ENCODE results near the gene LCLAT1. TPM values are rescaled to one million over a fixed set of nuclear protein-coding genes. Genes with fewer than 3 reads are reported as not detected.

LCLAT1 gene
- total RNA-seq, 1 experiment from 2014 or later, result 36.0 TPM

DNA sequence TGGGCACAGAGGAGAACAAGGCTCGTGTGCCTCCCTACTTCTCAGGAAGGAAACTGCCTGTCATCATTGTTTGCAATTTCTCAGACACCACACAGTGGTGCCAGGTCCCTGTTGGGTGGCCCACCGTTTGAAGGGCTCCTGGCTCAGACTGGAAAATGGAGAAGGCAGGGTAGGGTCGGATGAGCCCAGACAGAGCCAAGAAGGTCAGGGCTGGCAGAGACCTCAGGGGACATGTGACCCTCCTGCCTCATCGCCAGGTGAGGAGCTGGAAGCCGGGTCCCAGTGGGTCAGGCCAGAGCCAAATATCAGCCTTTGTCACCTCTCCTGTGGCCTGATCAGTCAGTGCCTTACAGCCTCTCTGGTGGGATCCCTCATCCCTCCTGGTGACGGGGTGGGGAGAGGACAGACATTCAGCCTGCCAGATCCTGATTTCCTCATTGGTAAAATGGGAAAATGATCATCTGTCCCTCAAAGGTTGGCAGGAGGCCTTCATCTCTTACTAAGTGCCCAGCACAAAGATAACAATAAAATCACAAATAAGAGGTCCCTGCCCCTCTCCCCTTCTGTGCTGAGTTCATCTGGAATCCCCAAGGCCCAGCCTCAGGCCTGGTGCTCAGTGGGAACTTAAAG is 242.6 kb downstream of the LCLAT1 start:
- Histone ChIP-seq H3K27ac (ENCODE audit: low read length) (no peak overlapping the region), H3K4me1 (ENCODE audit: control insufficient read depth, insufficient read depth, low read length) (no peaks in the 10 kb centered on the region), H3K4me3 (ENCODE audit: low read depth in 2 of 2, low read length in 2 of 2) (no peak overlapping the region), H3K27me3 (ENCODE audit: control insufficient read depth, insufficient read depth, low read length) (no peaks in the 10 kb centered on the region), H3K9me3 (ENCODE audit: control insufficient read depth, insufficient read depth, low read depth, low read length) (no peaks in the 10 kb centered on the region), H3K36me3 (ENCODE audit: control insufficient read depth, insufficient read depth, low read length) (no peaks in the 10 kb centered on the region)
- in situ Hi-C loops (cut with HindIII; ENCODE audit: low pct_unique_long_range_greater_than_20kb, low sequenced_read_pairs) (no loop called here), intact Hi-C loops (cut with micrococcal nuclease; ENCODE audit: unreplicated experiment) (no loop called here)
- POLR2A ChIA-PET, result no interaction called here
- ATAC-seq (no peak), DNase-seq (ENCODE audit: low read depth, low spot score) (no peak)
- BruUV-seq (replicated peaks), result no TSS peak
- CTCF ChIA-PET, result interaction anchor here (1.3 kb wide), 1 partner anchor 525 kb away, joined by 4 read pairs; no protein-coding TSS in a partner anchor
- TF ChIP-seq, protein P1, sequence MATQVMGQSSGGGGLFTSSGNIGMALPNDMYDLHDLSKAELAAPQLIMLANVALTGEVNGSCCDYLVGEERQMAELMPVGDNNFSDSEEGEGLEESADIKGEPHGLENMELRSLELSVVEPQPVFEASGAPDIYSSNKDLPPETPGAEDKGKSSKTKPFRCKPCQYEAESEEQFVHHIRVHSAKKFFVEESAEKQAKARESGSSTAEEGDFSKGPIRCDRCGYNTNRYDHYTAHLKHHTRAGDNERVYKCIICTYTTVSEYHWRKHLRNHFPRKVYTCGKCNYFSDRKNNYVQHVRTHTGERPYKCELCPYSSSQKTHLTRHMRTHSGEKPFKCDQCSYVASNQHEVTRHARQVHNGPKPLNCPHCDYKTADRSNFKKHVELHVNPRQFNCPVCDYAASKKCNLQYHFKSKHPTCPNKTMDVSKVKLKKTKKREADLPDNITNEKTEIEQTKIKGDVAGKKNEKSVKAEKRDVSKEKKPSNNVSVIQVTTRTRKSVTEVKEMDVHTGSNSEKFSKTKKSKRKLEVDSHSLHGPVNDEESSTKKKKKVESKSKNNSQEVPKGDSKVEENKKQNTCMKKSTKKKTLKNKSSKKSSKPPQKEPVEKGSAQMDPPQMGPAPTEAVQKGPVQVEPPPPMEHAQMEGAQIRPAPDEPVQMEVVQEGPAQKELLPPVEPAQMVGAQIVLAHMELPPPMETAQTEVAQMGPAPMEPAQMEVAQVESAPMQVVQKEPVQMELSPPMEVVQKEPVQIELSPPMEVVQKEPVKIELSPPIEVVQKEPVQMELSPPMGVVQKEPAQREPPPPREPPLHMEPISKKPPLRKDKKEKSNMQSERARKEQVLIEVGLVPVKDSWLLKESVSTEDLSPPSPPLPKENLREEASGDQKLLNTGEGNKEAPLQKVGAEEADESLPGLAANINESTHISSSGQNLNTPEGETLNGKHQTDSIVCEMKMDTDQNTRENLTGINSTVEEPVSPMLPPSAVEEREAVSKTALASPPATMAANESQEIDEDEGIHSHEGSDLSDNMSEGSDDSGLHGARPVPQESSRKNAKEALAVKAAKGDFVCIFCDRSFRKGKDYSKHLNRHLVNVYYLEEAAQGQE (IDR thresholded peaks at IDR 0.05; ENCODE audit: insufficient read depth in 1 of 2, low read depth in 2 of 2, low read length in 1 of 2), result no peak
- TF ChIP-seq TCF7L2 (IDR thresholded peaks at IDR 0.05; ENCODE audit: low read depth, low read length) (no peak), CTCF (IDR thresholded peaks at IDR 0.05) (no peak), POLR2AphosphoS5 (IDR thresholded peaks at IDR 0.05; ENCODE audit: low read depth, low read length) (no peak), SIN3A (IDR thresholded peaks at IDR 0.05; ENCODE audit: borderline replicate concordance, insufficient read depth, low read depth, low read length) (no peak)

- intact Hi-C loops (cut with micrococcal nuclease; ENCODE audit: unreplicated experiment) (no loop called here), in situ Hi-C loops (cut with HindIII; ENCODE audit: low pct_unique_long_range_greater_than_20kb, low sequenced_read_pairs) (no loop called here)
- no peak for ATAC-seq
- H3K27me3 ChIP-seq (ENCODE audit: control insufficient read depth, insufficient read depth, low read length), result no peaks in the 10 kb centered on the region
- no peaks in the 10 kb centered on the region for H3K36me3 ChIP-seq (ENCODE audit: control insufficient read depth, insufficient read depth, low read length)
- CTCF ChIA-PET, result no interaction called here
- no peak overlapping the region for H3K27ac ChIP-seq (ENCODE audit: low read length)
- H3K4me1 ChIP-seq (ENCODE audit: control insufficient read depth, insufficient read depth, low read length), result no peaks in the 10 kb centered on the region
- POLR2A ChIA-PET, result no interaction called here
- H3K4me3 ChIP-seq (ENCODE audit: low read depth in 2 of 2, low read length in 2 of 2), result no peak overlapping the region
- no TSS peak for BruUV-seq (replicated peaks)
- no peak for TF ChIP-seq SIN3A (IDR thresholded peaks at IDR 0.05; ENCODE audit: borderline replicate concordance, insufficient read depth, low read depth, low read length)
- no peak for TF ChIP-seq CTCF (IDR thresholded peaks at IDR 0.05)
- no peak for TF ChIP-seq TCF7L2 (IDR thresholded peaks at IDR 0.05; ENCODE audit: low read depth, low read length)
- no peak for TF ChIP-seq POLR2AphosphoS5 (IDR thresholded peaks at IDR 0.05; ENCODE audit: low read depth, low read length)
- TF ChIP-seq, protein P1 (IDR thresholded peaks at IDR 0.05; ENCODE audit: insufficient read depth in 1 of 2, low read depth in 2 of 2, low read length in 1 of 2), result no peak
- H3K9me3 ChIP-seq (ENCODE audit: control insufficient read depth, insufficient read depth, low read depth, low read length), result no peaks in the 10 kb centered on the region
- no peak for DNase-seq (ENCODE audit: low read depth, low spot score)
Measured at GRCh38 chr2:30690126-30690561, 243.1 kb downstream of the LCLAT1 start.
